Measurements from ENCODE around the gene NCK2.
A peak's percentile ranks its signal among the peaks of the same experiment; 100 is the strongest.

Gene NCK2

DNA sequence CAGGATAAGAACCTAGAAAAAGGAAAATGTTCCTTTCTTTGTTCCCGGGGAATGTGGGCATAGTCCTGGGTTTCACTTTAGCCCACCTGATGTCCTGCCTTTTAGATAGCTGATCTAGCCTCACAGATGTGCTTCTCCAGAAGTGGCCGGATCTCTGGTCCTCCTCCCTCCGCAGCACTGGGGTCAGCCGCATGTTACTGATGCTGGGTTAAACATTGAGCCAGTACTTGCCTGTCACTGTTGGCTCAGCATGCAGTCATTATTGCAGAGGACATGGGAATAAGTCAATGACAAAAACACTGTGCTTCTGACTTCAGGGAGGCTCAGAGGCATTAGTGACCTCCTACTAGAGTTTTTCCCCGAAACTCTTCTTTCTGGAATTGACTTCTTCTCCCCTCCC, 27.6 kb downstream of the NCK2 start:
- H3K4me3 ChIP-seq (ENCODE audit: insufficient read depth in 1 of 2, low read depth in 1 of 2, low read length in 2 of 2), result peak overlapping the region in 1 of 2 experiments; percentile 27
- H3K27ac ChIP-seq (ENCODE audit: low read length, poor library complexity, severe bottlenecking), result peak overlapping the region; percentile 18
- no peak for DNase-seq
- WGBS, result 78% methylated on average over 5 of the region's 5 CpGs
- no peaks in the 10 kb centered on the region for H3K27me3 ChIP-seq (ENCODE audit: control insufficient read depth in 1 of 2, insufficient read depth in 1 of 2, low read length in 2 of 2)
- no peak overlapping the region for H3K14ac ChIP-seq (ENCODE audit: low read length in 2 of 2)
- H2BK12ac ChIP-seq (ENCODE audit: low read length in 2 of 2), result no peak overlapping the region
- no peak overlapping the region for H2BK15ac ChIP-seq (ENCODE audit: low read depth, poor library complexity, severe bottlenecking)
- peak overlapping the region; percentile 48 for H3K9ac ChIP-seq (ENCODE audit: low read length)
- no peak overlapping the region for H4K91ac ChIP-seq (ENCODE audit: low read length)
- peaks cover 0 to 8% of the 10 kb centered on the region in 2 experiments for H3K36me3 ChIP-seq (ENCODE audit: control insufficient read depth in 1 of 2, insufficient read depth in 2 of 2, low read depth in 1 of 2, low read length in 2 of 2)
- H3K4me2 ChIP-seq (ENCODE audit: low read length, poor library complexity, severe bottlenecking), result no peak overlapping the region
- H2BK120ac ChIP-seq (ENCODE audit: low read depth, low read length), result no peak overlapping the region
- no peak overlapping the region for H2AFZ ChIP-seq (ENCODE audit: low read depth, low read length)
- H3K79me1 ChIP-seq (replicated peaks; ENCODE audit: low read length, poor library complexity, severe bottlenecking), result peaks cover 35% of the 10 kb centered on the region
- no peak overlapping the region for H4K8ac ChIP-seq (ENCODE audit: low read length)
- peaks cover 30% of the 10 kb centered on the region for H3K4me1 ChIP-seq (ENCODE audit: control insufficient read depth, insufficient read depth, low read depth, low read length)
- no peak overlapping the region for H2AK5ac ChIP-seq (ENCODE audit: low read length, severe bottlenecking)
- no peak overlapping the region for H2BK5ac ChIP-seq (ENCODE audit: low read depth, low read length, poor library complexity, severe bottlenecking)
- no peaks in the 10 kb centered on the region for H3K9me3 ChIP-seq (ENCODE audit: control insufficient read depth, low read length)
- H3K4ac ChIP-seq (ENCODE audit: low read depth in 1 of 2, low read length in 2 of 2), result no peak overlapping the region
- H3K23ac ChIP-seq (ENCODE audit: low read length in 2 of 2), result no peak overlapping the region
- no peak overlapping the region for H3K18ac ChIP-seq (ENCODE audit: low read depth in 1 of 2, low read length in 2 of 2)

DNA sequence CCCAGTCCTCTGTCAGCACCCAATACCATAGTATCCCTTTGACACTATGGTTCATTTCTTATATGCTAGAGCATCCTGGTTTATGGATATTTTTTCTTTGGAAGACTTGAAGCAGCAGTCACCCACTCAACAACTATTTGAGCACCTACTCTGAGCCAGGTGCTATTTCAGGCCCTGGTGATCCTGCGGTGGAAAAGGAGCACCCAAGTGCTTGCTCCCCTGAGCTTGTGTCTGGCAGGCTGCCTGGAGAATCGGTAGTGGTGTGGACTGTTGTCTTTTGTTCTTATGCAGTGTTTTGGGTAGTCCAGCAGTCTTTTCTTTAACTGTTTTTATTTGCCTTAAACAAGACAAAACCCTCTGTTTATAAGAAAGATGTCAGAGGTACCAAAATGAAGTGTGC, 28.9 kb downstream of the NCK2 start:
- Histone ChIP-seq H3K9me3 (ENCODE audit: control insufficient read depth, low read length) (no peaks in the 10 kb centered on the region), H3K27me3 (ENCODE audit: control insufficient read depth in 1 of 2, insufficient read depth in 1 of 2, low read length in 2 of 2) (no peaks in the 10 kb centered on the region), H4K8ac (ENCODE audit: low read length) (no peak overlapping the region), H2BK120ac (ENCODE audit: low read depth, low read length) (no peak overlapping the region), H3K4me3 (ENCODE audit: insufficient read depth in 1 of 2, low read depth in 1 of 2, low read length in 2 of 2) (no peak overlapping the region), H2AK5ac (ENCODE audit: low read length, severe bottlenecking) (no peak overlapping the region), H3K36me3 (ENCODE audit: control insufficient read depth in 1 of 2, insufficient read depth in 2 of 2, low read depth in 1 of 2, low read length in 2 of 2) (peaks cover 0 to 13% of the 10 kb centered on the region in 2 experiments), H3K4ac (ENCODE audit: low read depth in 1 of 2, low read length in 2 of 2) (no peak overlapping the region), H2BK5ac (ENCODE audit: low read depth, low read length, poor library complexity, severe bottlenecking) (no peak overlapping the region), H2AFZ (ENCODE audit: low read depth, low read length) (no peak overlapping the region), H3K4me1 (ENCODE audit: control insufficient read depth, insufficient read depth, low read depth, low read length) (peaks cover 32% of the 10 kb centered on the region), H2BK15ac (ENCODE audit: low read depth, poor library complexity, severe bottlenecking) (no peak overlapping the region), H3K4me2 (ENCODE audit: low read length, poor library complexity, severe bottlenecking) (no peak overlapping the region), H2BK12ac (ENCODE audit: low read length in 2 of 2) (no peak overlapping the region), H3K23ac (ENCODE audit: low read length in 2 of 2) (no peak overlapping the region), H3K27ac (ENCODE audit: low read length, poor library complexity, severe bottlenecking) (no peak overlapping the region), H4K91ac (ENCODE audit: low read length) (no peak overlapping the region), H3K79me1 (replicated peaks; ENCODE audit: low read length, poor library complexity, severe bottlenecking) (peaks cover 37% of the 10 kb centered on the region), H3K14ac (ENCODE audit: low read length in 2 of 2) (no peak overlapping the region), H3K9ac (ENCODE audit: low read length) (no peak overlapping the region), H3K18ac (ENCODE audit: low read depth in 1 of 2, low read length in 2 of 2) (no peak overlapping the region)
- WGBS, result no CpG with 5 or more reads among the region's 2 CpGs
- no peak for DNase-seq

DNA sequence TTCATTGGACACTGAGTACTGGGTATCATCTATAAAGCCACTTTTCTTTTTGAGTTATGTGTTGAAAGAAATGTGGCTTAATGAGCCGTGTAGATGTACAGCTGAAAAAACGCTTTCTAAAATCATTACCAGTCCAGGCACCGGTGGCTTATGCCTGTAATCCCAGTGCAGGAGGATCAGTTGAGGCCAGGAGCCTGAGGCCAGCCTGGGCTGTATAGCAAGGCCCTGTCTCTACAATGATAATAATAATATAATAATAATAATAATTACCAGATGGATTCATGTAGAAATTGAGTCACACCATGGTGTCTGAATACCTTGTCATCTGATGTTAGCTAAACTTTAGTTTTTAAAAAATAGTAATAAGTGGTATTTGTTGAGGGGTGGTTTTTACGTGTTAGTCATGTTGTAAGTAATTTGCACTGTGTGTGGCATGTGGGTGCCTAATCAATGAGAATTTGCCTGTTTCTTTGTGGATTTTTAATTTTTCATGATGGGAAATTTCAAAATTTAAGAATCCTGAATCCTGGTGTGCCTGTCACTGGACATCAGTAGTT, 30.1 kb downstream of the NCK2 start:
- no peak overlapping the region for H4K91ac ChIP-seq (ENCODE audit: low read length)
- no peak overlapping the region for H3K4me3 ChIP-seq (ENCODE audit: insufficient read depth in 1 of 2, low read depth in 1 of 2, low read length in 2 of 2)
- no peak overlapping the region for H3K27ac ChIP-seq (ENCODE audit: low read length, poor library complexity, severe bottlenecking)
- H3K14ac ChIP-seq (ENCODE audit: low read length in 2 of 2), result no peak overlapping the region
- H3K9me3 ChIP-seq (ENCODE audit: control insufficient read depth, low read length), result no peaks in the 10 kb centered on the region
- H3K79me1 ChIP-seq (replicated peaks; ENCODE audit: low read length, poor library complexity, severe bottlenecking), result peaks cover 33% of the 10 kb centered on the region
- no peak overlapping the region for H2BK5ac ChIP-seq (ENCODE audit: low read depth, low read length, poor library complexity, severe bottlenecking)
- DNase-seq, result no peak
- no peak overlapping the region for H3K23ac ChIP-seq (ENCODE audit: low read length in 2 of 2)
- 92% methylated on average over 4 of the region's 4 CpGs for WGBS
- H2AFZ ChIP-seq (ENCODE audit: low read depth, low read length), result no peak overlapping the region
- H4K8ac ChIP-seq (ENCODE audit: low read length), result no peak overlapping the region
- H3K36me3 ChIP-seq (ENCODE audit: control insufficient read depth in 1 of 2, insufficient read depth in 2 of 2, low read depth in 1 of 2, low read length in 2 of 2), result peaks cover 0 to 13% of the 10 kb centered on the region in 2 experiments
- no peak overlapping the region for H2AK5ac ChIP-seq (ENCODE audit: low read length, severe bottlenecking)
- peaks cover 25% of the 10 kb centered on the region for H3K4me1 ChIP-seq (ENCODE audit: control insufficient read depth, insufficient read depth, low read depth, low read length)
- H3K9ac ChIP-seq (ENCODE audit: low read length), result no peak overlapping the region
- no peak overlapping the region for H2BK12ac ChIP-seq (ENCODE audit: low read length in 2 of 2)
- H3K18ac ChIP-seq (ENCODE audit: low read depth in 1 of 2, low read length in 2 of 2), result no peak overlapping the region
- no peak overlapping the region for H2BK15ac ChIP-seq (ENCODE audit: low read depth, poor library complexity, severe bottlenecking)
- H3K4ac ChIP-seq (ENCODE audit: low read depth in 1 of 2, low read length in 2 of 2), result no peak overlapping the region
- H3K4me2 ChIP-seq (ENCODE audit: low read length, poor library complexity, severe bottlenecking), result no peak overlapping the region
- no peak overlapping the region for H2BK120ac ChIP-seq (ENCODE audit: low read depth, low read length)
- no peaks in the 10 kb centered on the region for H3K27me3 ChIP-seq (ENCODE audit: control insufficient read depth in 1 of 2, insufficient read depth in 1 of 2, low read length in 2 of 2)

DNA sequence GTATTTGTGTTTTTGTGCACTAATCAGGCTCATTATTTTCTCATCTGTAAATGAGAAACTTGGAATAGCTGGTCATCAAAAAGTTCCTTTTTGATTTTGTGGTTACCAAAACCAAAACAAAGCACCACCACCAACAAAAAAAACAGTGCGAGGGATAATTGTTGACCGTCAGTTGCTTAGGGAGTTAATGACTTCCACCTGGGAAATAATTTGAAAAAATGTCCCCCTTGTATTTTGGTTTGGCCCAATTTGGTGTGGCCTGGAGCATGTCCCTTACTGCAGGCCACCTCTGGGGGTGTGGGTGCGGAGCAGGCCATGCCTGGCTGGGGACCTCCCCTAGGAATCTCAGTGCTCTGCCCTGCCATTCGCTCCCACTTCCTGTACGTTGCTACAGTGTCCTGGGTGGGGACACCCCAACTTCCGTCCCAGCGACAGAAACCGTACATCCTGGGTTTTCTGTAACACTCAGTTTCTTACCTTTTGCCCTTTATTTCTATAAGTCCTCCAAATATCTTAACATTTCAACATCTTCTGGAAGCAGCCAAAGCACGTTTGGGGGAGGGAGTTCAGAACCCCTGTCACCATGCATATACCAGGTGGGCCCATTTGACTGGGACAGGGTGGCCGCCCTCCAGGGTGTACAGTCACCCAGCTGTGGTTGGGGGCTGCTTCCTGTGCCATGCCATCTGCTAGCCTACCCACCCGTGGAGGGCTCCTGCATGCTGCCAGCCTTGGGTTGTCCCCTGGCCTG, 31.3 kb downstream of the NCK2 start:
- DNase-seq, result no peak
- no peak overlapping the region for H3K9ac ChIP-seq (ENCODE audit: low read length)
- H3K4me3 ChIP-seq (ENCODE audit: insufficient read depth in 1 of 2, low read depth in 1 of 2, low read length in 2 of 2), result no peak overlapping the region
- no peak overlapping the region for H2AK5ac ChIP-seq (ENCODE audit: low read length, severe bottlenecking)
- peaks cover 37% of the 10 kb centered on the region for H3K79me1 ChIP-seq (replicated peaks; ENCODE audit: low read length, poor library complexity, severe bottlenecking)
- no peak overlapping the region for H3K27ac ChIP-seq (ENCODE audit: low read length, poor library complexity, severe bottlenecking)
- H2BK12ac ChIP-seq (ENCODE audit: low read length in 2 of 2), result no peak overlapping the region
- H2BK120ac ChIP-seq (ENCODE audit: low read depth, low read length), result no peak overlapping the region
- no peak overlapping the region for H4K91ac ChIP-seq (ENCODE audit: low read length)
- H3K4me2 ChIP-seq (ENCODE audit: low read length, poor library complexity, severe bottlenecking), result no peak overlapping the region
- H3K14ac ChIP-seq (ENCODE audit: low read length in 2 of 2), result no peak overlapping the region
- H2BK5ac ChIP-seq (ENCODE audit: low read depth, low read length, poor library complexity, severe bottlenecking), result no peak overlapping the region
- no peak overlapping the region for H4K8ac ChIP-seq (ENCODE audit: low read length)
- peaks cover 0 to 13% of the 10 kb centered on the region in 2 experiments for H3K36me3 ChIP-seq (ENCODE audit: control insufficient read depth in 1 of 2, insufficient read depth in 2 of 2, low read depth in 1 of 2, low read length in 2 of 2)
- H2AFZ ChIP-seq (ENCODE audit: low read depth, low read length), result no peak overlapping the region
- no peaks in the 10 kb centered on the region for H3K27me3 ChIP-seq (ENCODE audit: control insufficient read depth in 1 of 2, insufficient read depth in 1 of 2, low read length in 2 of 2)
- H3K9me3 ChIP-seq (ENCODE audit: control insufficient read depth, low read length), result no peaks in the 10 kb centered on the region
- WGBS, result 93% methylated on average over 11 of the region's 11 CpGs
- H3K23ac ChIP-seq (ENCODE audit: low read length in 2 of 2), result no peak overlapping the region
- no peak overlapping the region for H3K4ac ChIP-seq (ENCODE audit: low read depth in 1 of 2, low read length in 2 of 2)
- peaks cover 25% of the 10 kb centered on the region for H3K4me1 ChIP-seq (ENCODE audit: control insufficient read depth, insufficient read depth, low read depth, low read length)
- H2BK15ac ChIP-seq (ENCODE audit: low read depth, poor library complexity, severe bottlenecking), result no peak overlapping the region
- H3K18ac ChIP-seq (ENCODE audit: low read depth in 1 of 2, low read length in 2 of 2), result peak overlapping the region in 1 of 2 experiments; percentile 24

Data from mesenchymal stem cell (in vitro differentiated cells and primary cell).